HG02588 (cell line): ENCODE data around the gene ADGRF1.
A peak's percentile ranks its signal among the peaks of the same experiment; 100 is the strongest.
"Not testable (repeated sequence)": the region's sequence is repeated elsewhere in the genome, so short reads cannot be mapped to it uniquely, and the experiment has no call there.

Experiments used
- ATAC-seq: cut with Tn5 transposase; IDR thresholded peaks from one replicate; pipeline ENCODE4 v1.9.1; 2021; ENCODE audit warnings: mild to moderate bottlenecking, moderate library complexity; ENCODE audit not compliant: unreplicated experiment

ADGRF1 gene

GRCh38 chr6:47042275-47042791 lies at the start of gene ADGRF1:
TSS of gene ADGRF1 (minus strand) at chr6:47042332. CDS start at chr6:47029061, 13,271 bp downstream.
- ATAC-seq, result no peak

- ATAC-seq, result no peak
These were observed 48.7 kb upstream of the ADGRF1 start for GRCh38 chr6:47090881-47091280.

GRCh38 chr6:47089473-47089872 lies 47.3 kb upstream of the ADGRF1 start:
- not testable (repeated sequence) for ATAC-seq

GRCh38 chr6:47086051-47086770 lies 44.1 kb upstream of the ADGRF1 start:
- no peak for ATAC-seq

- ATAC-seq, result no peak
These were observed 42.5 kb upstream of the ADGRF1 start for GRCh38 chr6:47084610-47085009.

- ATAC-seq, result no peak
These were observed 41.5 kb upstream of the ADGRF1 start for GRCh38 chr6:47083586-47084047.

- no peak for ATAC-seq
These were observed 38.0 kb upstream of the ADGRF1 start for GRCh38 chr6:47080083-47080596.

- ATAC-seq, result no peak
These were observed 37.5 kb upstream of the ADGRF1 start for GRCh38 chr6:47079638-47080037.

- no peak for ATAC-seq
These were observed 36.9 kb upstream of the ADGRF1 start for GRCh38 chr6:47078991-47079390.

GRCh38 chr6:47076422-47077344 lies 34.6 kb upstream of the ADGRF1 start:
- no peak for ATAC-seq

- no peak for ATAC-seq
These were observed 33.7 kb upstream of the ADGRF1 start for GRCh38 chr6:47075741-47076421.

- ATAC-seq, result no peak
These were observed 33.0 kb upstream of the ADGRF1 start for GRCh38 chr6:47075168-47075567.

GRCh38 chr6:47073125-47074110 lies 31.3 kb upstream of the ADGRF1 start:
- ATAC-seq, result no peak

GRCh38 chr6:47072667-47073066 lies 30.5 kb upstream of the ADGRF1 start:
- no peak for ATAC-seq

- ATAC-seq, result no peak
These were observed 29.5 kb upstream of the ADGRF1 start for GRCh38 chr6:47071681-47072080.

GRCh38 chr6:47070461-47070860 lies 28.3 kb upstream of the ADGRF1 start:
- ATAC-seq, result no peak

GRCh38 chr6:47069156-47069555 lies 27.0 kb upstream of the ADGRF1 start:
- ATAC-seq, result no peak

- no peak for ATAC-seq
These were observed 24.3 kb upstream of the ADGRF1 start for GRCh38 chr6:47066418-47066817.

- ATAC-seq, result peak; percentile 58
These were observed 22.1 kb upstream of the ADGRF1 start for GRCh38 chr6:47064274-47064673.

- ATAC-seq, result no peak
These were observed 20.2 kb upstream of the ADGRF1 start for GRCh38 chr6:47062346-47062745.
